Fibroblast of upper back skin (primary cell): Measurements from ENCODE around the gene ZC3H12C.
A peak's percentile ranks its signal among the peaks of the same experiment; 100 is the strongest.
"Not testable (repeated sequence)": the region's sequence is repeated elsewhere in the genome, so short reads cannot be mapped to it uniquely, and the experiment has no call there.

Experiments used
- DNase-seq: peaks from one replicate; pipeline ENCODE4 v3.0.0-alpha.2; 2013

The ZC3H12C gene

DNA sequence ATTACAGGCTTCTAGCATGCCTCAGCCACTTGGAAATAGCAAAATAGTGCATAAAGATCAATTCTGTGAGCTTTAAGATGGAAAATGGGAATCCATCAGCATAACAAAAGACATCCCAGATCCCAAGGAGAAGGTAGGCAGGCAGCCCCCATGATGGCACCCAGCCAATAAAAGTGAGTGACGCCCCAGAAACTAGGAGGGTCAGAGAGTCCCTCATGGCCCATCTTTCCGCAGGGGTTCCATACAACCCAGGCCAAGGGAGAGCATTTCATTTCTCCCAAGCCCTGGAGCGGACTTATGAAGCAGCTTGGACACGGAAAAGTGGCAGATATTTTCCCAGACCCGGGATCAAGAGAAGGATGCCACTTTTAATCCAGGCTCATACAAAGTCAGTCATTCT is 93.3 kb downstream of the ZC3H12C start:
- no peak for DNase-seq

DNA sequence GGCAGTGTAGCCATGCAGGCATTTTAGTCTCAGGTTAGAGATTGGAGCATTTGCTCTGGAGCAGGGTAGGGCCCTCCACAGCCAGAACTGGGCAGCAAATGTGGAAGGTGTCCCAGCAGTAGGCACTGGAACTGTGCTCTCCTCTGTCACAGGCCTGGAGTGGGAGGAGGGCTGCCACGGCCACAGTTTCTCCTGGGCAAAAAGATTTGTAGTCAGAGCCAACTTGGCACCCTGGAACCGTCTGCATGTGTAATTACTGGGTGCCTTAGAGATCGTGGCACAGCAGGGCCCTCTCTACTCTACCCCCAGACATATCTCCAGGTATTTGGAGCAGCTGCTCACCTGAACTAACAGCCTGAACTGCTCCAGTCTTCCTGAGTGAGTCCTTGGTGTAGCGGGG is 93.7 kb downstream of the ZC3H12C start:
- DNase-seq, result no peak

DNA sequence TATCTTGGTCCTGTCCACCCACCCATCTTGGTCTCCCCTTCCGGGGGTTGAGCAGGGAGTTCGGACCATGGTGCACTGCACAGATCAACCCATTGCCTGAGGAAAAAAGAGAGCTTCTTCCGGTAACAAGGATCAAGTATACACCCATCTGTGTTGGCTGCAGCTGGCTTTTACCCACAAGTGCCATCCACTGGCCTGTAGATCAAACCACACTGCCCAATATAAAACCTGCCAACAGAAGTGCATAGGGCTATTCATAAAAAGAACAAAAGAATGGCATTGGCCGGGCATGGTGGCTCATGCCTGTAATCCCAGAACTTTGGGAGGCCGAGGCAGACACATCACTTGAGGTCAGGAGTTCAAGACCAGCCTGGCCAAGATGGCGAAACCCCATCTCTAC is 94.5 kb downstream of the ZC3H12C start:
- no peak for DNase-seq

DNA sequence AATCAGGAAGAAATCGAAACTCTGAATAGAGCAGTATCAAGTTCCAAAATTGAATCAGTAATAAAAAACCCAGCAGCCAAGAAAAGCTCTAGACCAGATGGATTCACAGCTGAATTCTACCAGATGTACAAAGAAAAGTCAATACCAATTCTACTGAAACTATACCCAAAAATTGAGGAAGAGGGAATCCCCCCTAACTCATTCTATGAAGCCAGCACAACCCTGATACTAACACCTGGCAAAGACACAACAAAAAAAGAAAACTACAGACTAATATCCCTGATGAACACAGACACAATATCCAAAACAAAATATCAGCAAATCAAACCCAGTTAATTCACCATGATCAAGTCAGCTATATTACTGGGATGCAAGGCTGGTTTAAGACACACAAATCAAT is 97.7 kb downstream of the ZC3H12C start:
- no peak for DNase-seq

DNA sequence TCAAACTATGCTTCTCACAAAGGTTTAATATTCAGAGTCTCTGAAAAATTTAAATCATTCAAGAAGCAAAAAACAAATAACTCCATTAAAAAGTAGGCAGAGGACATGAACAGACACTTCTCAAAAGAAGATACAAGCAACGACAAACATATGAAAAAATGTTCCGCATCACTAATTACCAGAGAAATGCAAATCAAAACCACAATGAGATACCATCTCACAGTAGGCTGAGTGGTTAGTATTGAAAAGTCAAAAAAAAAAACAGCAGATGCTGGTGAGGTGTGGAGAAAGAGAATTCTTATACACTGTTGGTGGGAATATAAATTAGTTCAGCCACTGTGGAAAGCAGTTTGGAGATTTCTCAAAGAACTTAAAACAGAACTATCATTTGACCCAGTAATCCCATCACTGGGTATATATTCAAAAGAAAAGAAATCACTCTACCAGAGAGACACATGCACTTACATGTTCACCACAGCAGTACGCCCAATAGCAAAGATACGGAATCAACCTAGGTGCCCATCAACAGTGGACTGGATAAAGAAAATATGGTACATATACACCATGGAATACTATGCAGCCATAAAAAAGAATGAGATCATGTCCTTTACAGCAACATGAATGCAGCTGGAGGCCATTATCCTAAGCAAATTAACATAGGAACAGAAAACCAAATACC is 99.6 kb downstream of the ZC3H12C start:
- DNase-seq, result not testable (repeated sequence)

DNA sequence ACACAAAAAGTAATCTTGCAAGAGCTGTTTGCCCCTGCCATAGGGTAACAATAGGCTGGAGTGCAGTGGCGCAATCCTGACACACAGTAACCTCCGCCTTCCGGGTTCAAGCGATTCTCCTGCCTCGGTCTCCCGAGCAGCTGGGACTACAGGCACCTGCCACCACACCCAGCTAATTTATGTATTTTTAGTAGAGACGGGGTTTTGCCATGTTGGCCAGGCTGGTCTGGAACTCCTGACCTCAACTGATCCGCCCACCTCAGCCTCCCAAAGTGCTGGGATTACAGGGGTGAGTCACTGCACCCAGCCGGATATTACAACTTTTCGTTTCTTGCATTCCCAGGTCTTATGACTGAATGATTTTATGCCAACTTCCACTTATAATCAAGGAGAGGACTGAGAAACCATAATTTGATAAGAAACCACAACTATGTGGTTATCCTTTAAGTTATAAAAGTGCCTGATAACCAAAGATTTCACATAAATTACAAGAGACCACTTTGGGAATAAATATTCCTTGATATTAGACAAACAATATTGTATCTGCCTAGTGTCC is 101.1 kb downstream of the ZC3H12C start:
- DNase-seq, result peak; percentile 62

DNA sequence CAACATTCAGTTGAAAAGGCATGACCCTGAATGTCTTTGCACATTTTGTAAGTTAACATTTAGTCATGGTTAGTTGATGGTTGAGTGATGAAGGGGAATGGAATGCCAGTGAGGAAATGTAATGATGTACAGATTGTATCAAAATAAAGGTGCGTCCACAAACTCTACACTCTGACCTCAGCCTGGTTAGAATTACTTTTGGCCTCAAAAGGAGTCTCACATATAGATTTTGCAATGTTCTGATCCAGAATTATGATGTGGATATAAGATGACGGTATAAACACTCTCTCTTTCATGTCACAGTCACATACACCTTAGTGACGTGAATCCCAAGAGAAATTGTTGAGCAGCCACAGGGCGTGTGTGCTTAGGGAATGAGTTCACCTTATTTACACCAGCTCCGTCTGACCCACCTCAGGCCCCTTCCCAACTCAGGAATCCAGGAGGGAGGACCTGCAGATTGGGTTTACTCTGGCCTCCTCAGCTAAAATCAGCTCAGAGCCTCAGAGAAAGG is 103.1 kb downstream of the ZC3H12C start:
- DNase-seq, result peak; percentile 87

DNA sequence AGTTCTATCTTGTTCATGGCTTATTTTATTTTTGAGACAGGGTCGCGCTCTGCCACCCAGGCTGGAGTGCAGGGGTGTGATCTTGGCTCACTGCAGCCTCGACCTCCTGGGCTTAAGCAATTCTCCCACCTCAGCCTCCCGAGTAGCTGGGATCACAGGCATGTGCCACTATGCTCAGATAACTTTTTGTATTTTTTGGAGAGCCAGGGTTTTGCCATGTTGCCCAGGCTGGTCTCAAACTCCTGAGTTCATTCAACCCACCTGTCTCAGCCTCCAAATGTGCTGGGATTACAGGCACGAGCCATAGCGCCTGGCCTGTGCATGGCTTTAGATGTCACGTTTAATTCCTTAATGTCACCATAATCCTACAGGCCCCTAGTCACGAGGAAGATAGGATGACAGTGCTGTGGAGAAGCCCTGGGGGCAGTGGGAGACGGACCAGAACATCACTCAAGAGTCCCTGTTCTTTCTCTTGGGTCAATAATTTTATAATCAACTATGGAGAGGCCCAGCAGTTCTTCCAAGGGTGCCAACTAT is 103.8 kb downstream of the ZC3H12C start:
- no peak for DNase-seq

DNA sequence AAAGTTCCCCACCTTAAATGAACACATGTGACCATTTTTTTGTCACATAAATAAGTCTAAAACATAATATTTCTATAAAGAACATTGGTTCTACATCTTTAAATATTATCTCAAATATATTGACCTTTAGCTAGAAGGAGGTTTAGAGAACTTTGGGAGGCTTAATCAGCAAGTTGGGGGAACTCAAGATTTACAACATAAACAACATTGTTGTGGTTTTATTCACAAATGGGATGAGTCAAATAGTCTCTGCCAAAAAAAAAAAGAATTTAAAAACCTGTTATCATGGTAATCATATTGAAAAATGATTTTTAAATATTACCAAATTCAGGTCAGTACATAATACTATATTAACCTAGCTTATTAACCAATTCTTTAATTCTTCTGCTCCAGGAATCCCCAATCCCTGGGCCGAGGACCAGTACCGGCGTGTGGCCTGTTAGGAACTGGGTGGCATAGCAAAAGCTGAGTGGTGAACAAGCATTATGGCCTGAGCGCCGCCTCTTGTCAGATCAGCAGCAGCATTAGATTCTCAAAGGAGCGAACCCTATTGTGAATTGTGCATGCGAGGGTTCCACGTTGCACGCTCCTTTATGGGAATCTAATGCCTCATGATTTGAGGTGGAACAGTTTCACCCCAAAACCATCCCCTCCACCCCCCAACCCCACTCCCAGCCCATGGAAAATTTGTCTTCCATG is 105.0 kb downstream of the ZC3H12C start:
- DNase-seq, result peak; percentile 51

DNA sequence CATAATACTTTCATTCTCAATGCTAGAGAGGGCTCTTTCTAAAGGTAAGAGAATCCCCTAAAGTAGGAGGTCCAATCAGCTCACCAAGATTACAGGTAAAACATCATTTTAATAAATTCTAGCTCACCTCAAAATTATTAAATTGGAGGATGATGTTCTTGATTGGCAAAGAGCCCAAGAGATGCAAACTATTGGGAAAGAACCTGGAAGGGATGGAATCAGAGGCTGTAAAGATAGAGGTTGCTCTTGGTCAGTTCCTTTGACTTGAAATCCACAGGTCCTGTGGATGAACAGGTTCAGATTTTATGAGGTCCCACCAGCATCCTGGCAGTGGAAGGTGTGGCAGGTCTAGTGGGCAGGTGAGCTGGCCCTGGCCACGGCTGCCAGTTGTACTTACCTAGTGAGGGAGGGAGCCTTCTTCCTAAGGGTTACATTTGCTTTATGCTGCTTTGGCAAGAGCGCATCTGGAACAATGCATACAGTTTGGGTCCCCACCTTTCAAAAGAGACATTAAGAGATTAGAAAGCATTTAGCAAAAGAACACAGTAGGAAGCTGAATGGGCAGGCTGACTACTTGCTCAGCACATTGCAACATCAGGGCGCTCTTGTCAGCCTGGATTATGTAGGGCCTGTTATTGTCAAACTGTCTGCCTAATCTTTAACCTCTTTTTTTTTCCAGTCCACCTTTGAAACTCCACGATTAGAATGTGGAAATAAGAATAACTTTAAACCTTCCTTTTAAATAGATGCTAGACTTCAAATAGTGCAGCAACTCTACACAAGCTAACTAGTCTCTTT is 106.2 kb downstream of the ZC3H12C start:
- no peak for DNase-seq

DNA sequence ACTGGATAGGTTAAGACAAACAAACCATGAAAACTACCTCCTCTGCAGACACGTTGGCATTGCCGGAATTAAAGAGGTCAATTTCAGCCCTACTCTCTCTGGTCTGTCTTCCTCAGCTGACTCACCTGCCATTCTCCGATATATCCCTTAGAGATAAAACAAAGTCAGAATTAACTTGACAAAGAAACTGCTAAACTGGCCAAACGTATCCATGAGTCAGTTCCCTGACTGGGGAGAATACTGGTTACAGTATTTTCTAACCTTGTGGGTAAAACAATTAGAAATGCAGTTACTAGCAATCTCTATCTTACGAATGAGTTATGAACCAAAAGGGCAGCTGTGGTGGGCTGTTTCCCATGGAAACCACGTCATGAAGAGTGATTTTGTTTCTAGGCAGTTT is 107.0 kb downstream of the ZC3H12C start:
- DNase-seq, result peak; percentile 11

DNA sequence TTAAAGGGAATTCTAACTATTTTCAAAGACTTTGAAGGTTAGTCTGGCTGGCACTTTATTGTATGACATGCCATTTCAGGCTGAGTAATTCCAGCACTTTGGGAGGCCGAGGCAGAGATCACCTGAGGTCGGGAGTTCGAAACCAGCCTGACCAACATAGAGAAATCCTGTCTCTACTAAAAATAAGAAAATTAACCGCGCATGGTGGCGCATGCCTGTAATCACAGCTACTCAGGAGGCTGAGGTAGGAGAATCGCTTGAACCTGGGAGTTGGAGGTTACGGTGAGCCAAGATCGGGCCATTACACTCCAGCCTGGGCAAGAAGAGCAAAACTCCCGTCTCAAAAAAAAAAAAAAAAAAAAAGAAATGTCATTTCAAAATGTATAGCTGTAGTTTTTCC is 107.6 kb downstream of the ZC3H12C start:
- no peak for DNase-seq

DNA sequence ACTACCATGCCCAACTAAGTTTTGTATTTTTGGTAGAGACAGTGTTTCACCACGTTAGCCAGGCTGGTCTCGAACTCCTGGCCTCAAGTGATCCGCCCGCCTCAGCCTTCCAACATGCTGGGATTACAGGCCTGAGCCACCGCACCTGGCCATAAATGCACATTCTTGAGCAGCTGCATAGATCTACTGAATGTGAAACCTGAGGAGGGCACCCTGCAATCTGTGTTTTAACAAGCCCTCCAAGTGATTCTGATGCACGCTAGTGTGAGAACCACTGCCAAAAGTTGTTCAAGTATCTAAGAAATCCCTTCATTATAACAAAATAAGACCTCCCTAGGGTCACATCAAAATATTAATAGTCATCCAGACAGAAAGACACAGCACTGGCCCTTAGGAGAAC is 113.9 kb downstream of the ZC3H12C start:
- DNase-seq, result no peak

DNA sequence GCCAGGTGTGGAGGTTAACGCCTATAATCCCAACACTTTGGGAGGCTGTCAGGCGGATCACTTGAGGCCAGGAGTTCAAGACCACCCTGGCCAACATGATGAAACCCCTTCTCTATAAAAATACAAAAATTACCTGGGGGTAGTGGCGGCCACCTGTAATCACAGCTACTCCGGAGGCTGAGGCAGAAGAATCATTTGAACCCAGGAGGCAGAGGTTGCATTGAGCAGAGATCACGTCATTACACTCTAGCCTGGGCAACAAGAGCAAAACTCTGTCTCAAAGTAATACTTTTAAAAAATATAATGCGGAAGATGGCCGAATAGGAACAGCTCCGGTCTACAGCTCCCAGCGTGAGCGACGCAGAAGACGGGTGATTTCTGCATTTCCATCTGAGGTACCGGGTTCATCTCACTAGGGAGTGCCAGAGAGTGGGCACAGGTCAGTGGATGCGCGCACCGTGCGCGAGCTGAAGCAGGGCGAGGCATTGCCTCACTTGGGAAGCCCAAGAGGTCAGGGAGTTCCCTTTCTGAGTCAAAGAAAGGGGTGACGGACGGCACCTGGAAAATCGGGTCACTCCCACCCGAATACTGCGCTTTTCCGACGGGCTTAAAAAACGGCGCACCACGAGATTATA is 115.6 kb downstream of the ZC3H12C start:
- not testable (repeated sequence) for DNase-seq

DNA sequence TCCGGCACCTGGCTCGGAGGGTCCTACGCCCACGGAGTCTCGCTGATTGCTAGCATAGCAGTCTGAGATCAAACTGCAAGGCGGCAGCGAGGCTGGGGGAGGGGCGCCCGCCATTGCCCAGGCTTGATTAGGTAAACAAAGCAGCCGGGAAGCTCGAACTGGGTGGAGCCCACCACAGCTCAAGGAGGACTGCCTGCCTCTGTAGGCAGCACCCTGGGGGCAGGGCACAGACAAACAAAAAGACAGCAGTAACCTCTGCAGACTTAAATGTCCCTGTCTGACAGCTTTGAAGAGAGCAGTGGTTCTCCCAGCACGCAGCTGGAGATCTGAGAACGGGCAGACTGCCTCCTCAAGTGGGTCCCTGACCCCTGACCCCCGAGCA is 116.1 kb downstream of the ZC3H12C start:
- DNase-seq, result not testable (repeated sequence)

DNA sequence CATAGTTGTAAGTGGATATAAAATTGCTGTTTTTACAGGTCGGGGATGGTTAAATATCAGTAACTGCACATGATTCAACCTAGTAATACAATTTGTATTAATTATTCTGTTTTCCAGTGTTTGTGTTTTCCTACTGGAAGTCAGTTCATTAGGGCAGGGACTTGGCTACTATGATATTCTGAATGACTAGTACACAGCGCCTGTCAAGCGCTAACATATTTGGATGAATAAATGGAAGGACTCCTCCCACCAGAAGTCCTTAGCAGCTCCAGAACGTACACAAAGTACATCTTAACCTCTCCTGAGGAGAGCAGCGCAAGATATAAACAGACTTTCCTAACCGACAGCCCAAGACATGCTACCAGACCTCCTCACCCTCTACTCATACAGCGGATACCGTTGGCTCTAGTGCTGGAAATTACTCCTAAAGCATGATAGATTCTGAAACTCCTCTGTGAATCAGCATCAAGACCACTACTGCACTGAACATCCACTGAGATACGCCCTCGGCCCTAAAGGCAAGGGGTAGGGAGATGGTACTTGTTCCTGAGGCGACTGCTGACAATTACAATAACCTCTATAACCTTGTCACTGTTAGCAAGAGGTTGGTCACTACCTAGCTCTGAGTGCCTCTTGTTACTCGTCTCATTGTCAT is 124.2 kb downstream of the ZC3H12C start:
- DNase-seq, result no peak

DNA sequence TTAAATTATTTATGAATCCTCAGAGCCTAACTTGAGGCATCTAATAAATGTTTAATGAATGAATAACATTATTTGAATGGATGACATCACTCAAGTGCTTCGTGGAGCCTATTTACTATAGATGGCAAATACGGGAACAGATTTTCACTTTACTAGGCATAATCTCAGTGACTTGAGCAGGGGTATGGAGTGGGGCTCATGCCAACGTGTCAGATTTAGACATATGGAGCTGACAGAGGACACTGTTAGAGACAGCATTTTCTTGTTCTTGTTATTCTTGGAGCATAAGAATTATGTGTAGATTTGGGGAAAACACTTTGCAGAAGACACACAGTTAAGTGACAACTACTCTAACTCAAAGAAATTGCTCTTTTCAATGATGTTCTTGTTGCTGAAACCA is 124.7 kb downstream of the ZC3H12C start:
- DNase-seq, result no peak

DNA sequence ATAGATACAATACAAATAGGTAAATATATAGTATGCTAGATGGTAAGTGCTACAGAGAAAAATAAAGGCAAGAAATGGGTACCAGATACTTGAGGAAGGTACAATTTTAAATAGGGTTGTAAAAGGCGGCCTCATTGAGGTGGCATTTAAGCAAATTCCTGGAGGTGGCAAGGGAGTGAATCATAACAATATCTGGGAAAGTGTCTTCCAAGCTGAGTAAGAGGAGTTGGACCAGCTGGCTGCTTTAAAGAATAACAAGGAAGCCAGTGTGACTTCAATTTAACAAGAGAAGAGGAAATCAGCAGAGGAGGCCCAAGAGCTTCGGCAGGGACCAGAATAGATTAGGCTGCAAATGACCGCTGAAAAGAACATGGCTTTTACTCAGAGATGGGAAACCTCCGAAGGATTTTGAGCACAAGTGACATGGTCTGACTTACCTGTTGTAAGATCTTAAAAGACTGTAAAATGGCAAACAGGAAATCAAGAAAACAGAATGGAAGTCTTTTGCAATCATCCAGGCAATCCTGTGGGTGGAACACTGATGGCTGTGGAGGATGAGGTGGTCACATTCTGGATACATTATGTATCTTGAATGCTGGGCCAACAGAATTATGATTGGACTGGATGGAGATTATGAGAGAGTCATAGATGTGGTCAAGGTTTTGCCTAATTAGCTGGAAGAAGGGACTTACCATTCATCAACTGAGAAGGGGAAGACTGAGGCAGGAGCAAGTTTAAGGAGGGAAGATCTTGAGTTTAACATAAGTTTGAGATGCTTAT is 126.0 kb downstream of the ZC3H12C start:
- DNase-seq, result no peak
